Hematopoietic multipotent progenitor cell treated with erythropoietin and hydrocortisone succinate and interleukin-3 and kit ligand, for 6 days (in vitro differentiated cells): ENCODE measurements around the gene GCFC2.

ENCODE experiments used
- DNase-seq: peaks from one replicate; pipeline ENCODE4 v3.0.0-alpha.2; 2015

The GCFC2 gene

DNA sequence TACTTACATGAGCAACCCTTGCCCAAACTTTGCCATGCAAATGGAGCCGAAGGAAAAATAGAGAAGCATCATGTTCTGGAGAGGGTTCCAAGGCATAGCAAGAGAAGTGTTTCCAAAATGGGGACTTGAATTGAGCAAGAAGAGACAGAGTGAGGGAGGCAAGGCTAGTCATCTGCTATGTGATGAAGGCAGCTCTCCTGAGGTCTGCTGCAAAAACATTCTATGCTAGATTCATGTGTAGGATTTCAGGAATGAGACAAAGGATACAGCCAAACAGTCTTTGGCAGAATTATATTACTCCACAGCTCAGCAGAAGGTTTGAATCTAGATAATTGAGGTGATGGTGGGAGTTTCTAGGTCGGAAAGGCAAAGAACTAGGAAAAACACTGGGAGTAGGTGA is 88.2 kb downstream of the GCFC2 start:
- DNase-seq, result no peak

DNA sequence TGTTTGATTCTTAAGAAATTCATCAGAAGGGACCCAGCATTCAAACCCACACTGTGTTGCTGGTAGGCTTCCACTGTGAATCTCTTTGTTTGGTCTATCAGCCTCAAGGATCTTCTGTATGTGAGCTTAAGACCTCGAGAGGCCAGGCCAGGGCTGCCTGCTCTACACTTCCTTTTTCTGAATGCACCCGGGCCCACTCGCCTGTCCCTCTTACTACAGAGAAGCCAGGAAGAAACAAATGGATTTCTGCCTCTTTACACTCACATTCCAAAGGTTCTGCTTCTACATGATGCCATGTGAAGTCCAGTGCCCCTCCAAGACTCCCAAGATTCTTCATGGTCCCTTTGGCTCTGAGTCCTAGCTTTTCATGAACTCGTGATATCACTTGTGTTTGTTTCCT is 89.5 kb downstream of the GCFC2 start:
- DNase-seq, result no peak

DNA sequence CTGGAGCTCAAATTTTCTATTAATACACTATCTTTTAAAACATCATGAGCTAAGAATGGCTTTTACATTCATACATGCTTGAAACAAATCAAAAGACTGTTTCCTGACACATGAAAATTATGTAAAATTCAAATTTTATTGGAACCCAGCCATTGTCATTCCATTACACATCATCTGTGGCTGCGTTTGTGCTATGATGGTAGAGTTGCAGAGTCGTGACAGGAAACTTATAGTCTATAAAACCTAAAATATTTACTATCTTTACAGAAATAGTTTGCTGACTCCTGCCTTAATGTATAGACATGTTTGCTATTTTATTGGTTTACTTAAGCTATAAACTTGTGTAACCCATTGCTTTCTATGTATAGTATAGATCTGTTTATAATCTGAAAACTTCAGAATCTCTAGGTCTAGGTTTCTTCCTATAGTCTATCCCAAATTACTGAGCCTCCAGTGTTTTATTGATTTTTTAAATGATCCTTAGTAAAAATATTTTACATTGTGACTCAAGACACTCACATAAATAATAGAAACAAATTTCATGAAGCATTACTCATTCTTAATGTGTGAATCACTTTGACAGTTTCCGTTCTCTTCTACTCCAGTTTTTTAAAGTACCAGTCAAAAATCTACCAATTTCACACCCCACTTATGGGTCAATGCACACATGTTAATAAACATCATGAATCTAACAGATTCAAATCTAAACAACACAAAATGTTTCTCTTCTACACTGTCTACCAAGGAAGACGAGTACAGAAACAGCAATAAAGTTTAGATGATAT is 90.6 kb downstream of the GCFC2 start:
- no peak for DNase-seq

DNA sequence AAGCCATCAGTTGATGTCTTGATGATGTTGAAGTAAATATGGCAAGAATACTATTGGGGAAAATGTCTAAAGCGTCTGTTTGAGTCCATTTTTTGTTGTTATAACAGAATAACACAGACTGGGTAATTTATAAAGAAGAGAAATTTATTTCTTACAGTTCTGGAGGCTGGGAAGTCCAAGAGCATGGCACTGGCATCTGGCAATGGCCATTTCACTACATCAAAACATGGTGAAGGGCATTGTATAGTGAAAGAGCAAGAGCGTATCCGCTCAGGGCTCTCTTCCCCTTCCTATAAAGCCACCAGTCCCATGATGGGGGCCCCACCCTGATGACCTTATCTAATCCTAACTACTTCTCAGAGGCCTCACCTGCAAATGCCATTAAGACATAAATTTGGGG is 93.8 kb downstream of the GCFC2 start:
- no peak for DNase-seq

DNA sequence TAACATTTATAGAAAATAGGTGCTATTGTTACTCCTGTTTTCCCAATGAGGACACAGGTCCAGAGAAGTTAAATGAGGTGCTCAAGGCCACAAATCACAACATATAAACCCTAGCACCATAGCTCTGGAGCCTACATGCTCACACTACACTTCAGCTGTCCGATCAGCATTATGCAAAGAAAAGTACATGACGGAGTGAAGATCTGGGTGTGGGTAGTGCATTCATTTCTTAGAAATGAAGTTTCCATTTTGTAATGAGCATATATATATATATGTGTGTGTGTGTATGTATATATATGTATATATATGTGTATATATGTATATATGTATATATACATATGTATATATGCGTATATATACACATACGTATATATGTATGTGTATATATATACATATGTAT is 94.3 kb downstream of the GCFC2 start:
- DNase-seq, result no peak

DNA sequence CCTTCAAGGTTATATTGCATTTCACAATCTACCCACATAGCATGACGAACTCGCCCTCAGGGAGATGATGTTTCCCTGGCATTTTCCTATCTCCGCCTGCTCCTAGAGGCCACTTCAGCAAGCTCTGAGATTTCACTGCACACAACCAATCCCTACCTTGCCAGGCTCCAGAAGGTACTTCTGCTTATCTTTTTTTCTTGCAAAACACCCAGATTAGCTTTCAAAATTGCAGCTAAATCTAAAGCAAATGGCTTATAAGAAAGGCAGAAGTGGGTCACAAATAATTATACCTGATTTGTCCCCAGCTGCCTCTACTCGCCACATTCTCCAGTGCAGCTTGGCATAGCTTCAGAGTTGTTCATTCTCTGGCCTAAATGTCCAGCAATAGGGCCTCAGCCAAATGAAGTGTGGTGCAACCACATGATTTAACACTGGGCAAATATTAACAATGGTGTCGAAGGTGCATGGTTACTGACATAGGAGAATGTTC is 96.5 kb downstream of the GCFC2 start:
- no peak for DNase-seq

DNA sequence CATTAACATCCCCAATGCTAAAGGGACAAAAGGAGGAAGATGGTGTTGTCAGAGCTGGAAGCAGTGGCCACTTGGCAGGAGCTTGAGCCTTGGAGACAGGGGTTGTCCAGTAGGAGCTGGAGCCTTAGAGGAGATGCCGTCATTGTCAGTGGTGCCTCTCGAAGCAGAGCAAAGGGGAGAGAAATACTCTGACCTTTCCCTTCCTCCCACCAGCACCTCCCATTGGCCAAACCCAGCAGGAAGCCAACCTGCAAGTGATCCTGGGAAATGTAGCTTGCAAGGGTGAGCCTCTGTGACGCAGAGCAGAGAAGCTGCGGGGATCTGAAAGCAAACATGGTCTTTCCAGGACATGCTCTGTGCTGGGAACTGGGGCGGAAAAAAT is 97.9 kb downstream of the GCFC2 start:
- DNase-seq, result no peak
